ENCODE data around the gene SLAMF9. TPM values are rescaled to one million over a fixed set of nuclear protein-coding genes. Genes with fewer than 3 reads are reported as not detected.

SLAMF9 gene
- polyA plus RNA-seq, 2 of the 4 experiments (the other 2 are of a cell fraction), result 0.22 to 0.25 TPM

GRCh38 chr1:159927849-159928431 is 26.1 kb downstream of the SLAMF9 start:
- Histone ChIP-seq H3K9me3 (no peaks in the 10 kb centered on the region), H3K27ac (peak overlapping the region in 1 of 2 experiments; percentile 37; a peak in 2 of 6 replicates), H3K4me3 (no peak overlapping the region), H3K4me1 (peaks cover 12% of the 10 kb centered on the region), H3K4me2 (no peak overlapping the region)
- WGBS (ENCODE audit: missing lambda C conversion rate), result 73% methylated on average over 11 of the region's 13 CpGs
- ChIA-PET CTCF (interaction anchor here (1.7 to 22.4 kb wide), 3 partner anchors 9 to 81 kb away, joined by 7 to 665 read pairs (median 99); partner anchors contain the start of gene IGSF9), POLR2A (no interaction called here)
- TF ChIP-seq SMC3 (IDR thresholded peaks at IDR 0.05) (no peak), POLR2AphosphoS2 (conservative IDR thresholded peaks at IDR 0.05; ENCODE audit: low read length) (no peak), CTCF (IDR thresholded peaks at IDR 0.05) (no peak), TP53 (CRISPR knock-in tag; IDR thresholded peaks at IDR 0.05) (no peak), ZSCAN20 (CRISPR knock-in tag; IDR thresholded peaks at IDR 0.05) (no peak)
- FAIRE-seq (no peak), DNase-seq (ENCODE audit: low read depth in 1 of 2, low spot score in 1 of 2) (no peak), ATAC-seq (no peak)

- Histone ChIP-seq H3K9me3 (no peaks in the 10 kb centered on the region), H3K27ac (peak overlapping the region in 1 of 2 experiments; percentile 34; a peak in 3 of 6 replicates), H3K4me1 (peaks cover 18% of the 10 kb centered on the region), H3K4me2 (no peak overlapping the region), H3K4me3 (no peak overlapping the region)
- ATAC-seq, result no peak
- DNase-seq (ENCODE audit: low read depth in 1 of 2, low spot score in 1 of 2), result no peak
- TF ChIP-seq SREBF2 (IDR thresholded peaks at IDR 0.05) (no peak), USF2 (IDR thresholded peaks at IDR 0.05) (no peak), ATOH8 (CRISPR knock-in tag; IDR thresholded peaks at IDR 0.05; ENCODE audit: low read depth) (no peak), PBX3 (IDR thresholded peaks at IDR 0.05) (no peak), EHMT2 (IDR thresholded peaks at IDR 0.05; ENCODE audit: low read depth) (no peak), POLR2AphosphoS2 (conservative IDR thresholded peaks at IDR 0.05; ENCODE audit: low read length) (no peak)
- POLR2A ChIA-PET, result no interaction called here
- WGBS (ENCODE audit: missing lambda C conversion rate), result 91% methylated on average over 15 of the region's 16 CpGs
- CTCF ChIA-PET, result interaction anchor here (1.7 to 22.4 kb wide), 3 partner anchors 9 to 81 kb away, joined by 7 to 665 read pairs (median 99); partner anchors contain the start of gene IGSF9
- FAIRE-seq, result no peak
Measured at GRCh38 chr1:159927211-159927848, 26.7 kb downstream of the SLAMF9 start.

- ATAC-seq (peak in 1 of 2 experiments; percentile 1; a peak in 1 of 6 replicates), DNase-seq (ENCODE audit: low read depth in 1 of 2, low spot score in 1 of 2) (no peak), FAIRE-seq (no peak)
- H3K9me3 ChIP-seq, result no peaks in the 10 kb centered on the region
- peak overlapping the region; percentile 87 for H3K4me3 ChIP-seq
- peaks cover 35% of the 10 kb centered on the region for H3K4me1 ChIP-seq
- CTCF ChIA-PET, result interaction anchor here (1.2 to 22.4 kb wide), 7 partner anchors 9 to 126 kb away, joined by 3 to 665 read pairs (median 7); no protein-coding TSS in a partner anchor
- peak overlapping the region; percentile 97 for H3K4me2 ChIP-seq
- WGBS (ENCODE audit: missing lambda C conversion rate), result 14% methylated on average over 7 of the region's 7 CpGs
- H3K27ac ChIP-seq, result peak overlapping the region; percentile 97 to 99
- TF ChIP-seq USF2 (IDR thresholded peaks at IDR 0.05), result peak; percentile 40; the same call in 1 of the 2 replicates
- no peak for TF ChIP-seq RNF2 (IDR thresholded peaks at IDR 0.05; ENCODE audit: borderline replicate concordance, low read depth)
- POLR2A ChIA-PET, result interaction anchor here (1.0 to 2.4 kb wide), 6 partner anchors 8 to 106 kb away, joined by 3 to 17 read pairs (median 4); partner anchors contain the start of genes IGSF9 and PIGM
Measured at GRCh38 chr1:159925719-159926078, 28.3 kb downstream of the SLAMF9 start.

Data from A549 (cell line).